HuH-7.5 (cell line): Measurements from ENCODE around the gene KDM6B.

ENCODE experiments used
- DNase-seq: peaks from one replicate; pipeline ENCODE4 v3.0.0; 2011; ENCODE audit warnings: low spot score

The KDM6B gene

GRCh38 chr17:7841915-7842379, 7.9 kb downstream of the KDM6B start:
- DNase-seq: peak; percentile 80

DNA sequence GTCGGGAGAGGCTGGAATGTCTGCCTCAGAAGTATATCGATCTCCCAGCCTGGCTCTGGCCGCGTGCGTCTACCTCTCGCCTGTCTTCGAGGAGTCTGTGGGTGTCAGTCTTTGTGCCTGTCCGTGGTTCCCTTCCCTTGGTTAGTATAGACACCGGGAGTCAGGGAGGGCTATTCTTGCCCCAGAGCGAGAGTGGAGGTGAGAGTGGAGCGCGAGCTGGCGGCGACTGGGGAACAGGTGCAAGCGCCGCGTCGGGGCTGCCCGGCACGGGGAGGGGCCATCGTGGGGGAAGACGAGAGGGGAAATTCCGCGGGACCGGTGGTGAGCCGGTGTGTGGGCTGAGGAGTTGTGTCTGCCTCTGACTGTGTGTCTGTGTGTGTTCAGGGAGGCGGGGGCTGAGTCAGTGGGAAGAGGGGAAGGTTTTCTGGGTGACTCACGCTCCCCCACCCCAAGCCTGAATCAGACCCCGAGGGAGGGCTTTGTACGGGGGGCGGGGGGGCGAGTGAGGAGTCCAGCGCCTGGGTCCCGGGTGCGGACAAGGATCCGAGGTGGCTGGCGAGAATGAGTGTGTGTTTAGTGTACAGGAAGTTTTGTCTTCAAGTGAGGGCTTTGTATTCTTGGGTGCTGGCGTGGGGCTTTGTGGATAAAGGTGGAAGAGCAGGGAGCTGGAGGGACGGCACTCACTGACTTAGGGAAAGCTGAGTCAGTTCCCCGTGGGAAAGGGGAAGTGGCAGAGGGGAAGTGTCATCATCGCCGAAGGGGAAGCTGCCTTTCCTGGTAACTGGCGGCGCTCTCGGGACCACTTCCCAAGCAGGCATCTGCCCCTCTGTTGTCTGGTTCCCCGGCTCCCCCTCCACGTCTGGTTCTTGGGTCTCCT, 8.6 kb downstream of the KDM6B start:
- DNase-seq: peak; percentile 39

GRCh38 chr17:7843257-7843535, 9.2 kb downstream of the KDM6B start:
- DNase-seq: no peak

- DNase-seq: peak; percentile 82
Measured at GRCh38 chr17:7843536-7844291, 9.7 kb downstream of the KDM6B start.

- DNase-seq: peak; percentile 96
Measured at GRCh38 chr17:7844292-7845154, 10.5 kb downstream of the KDM6B start.

- DNase-seq: no peak
Measured at GRCh38 chr17:7845359-7846062, 11.5 kb downstream of the KDM6B start.

- no peak for DNase-seq
Measured at GRCh38 chr17:7846063-7846735, 12.2 kb downstream of the KDM6B start.

- DNase-seq: no peak
Measured at GRCh38 chr17:7846765-7847661, 13.0 kb downstream of the KDM6B start.

GRCh38 chr17:7848131-7848579, 14.1 kb downstream of the KDM6B start:
- DNase-seq: no peak

DNA sequence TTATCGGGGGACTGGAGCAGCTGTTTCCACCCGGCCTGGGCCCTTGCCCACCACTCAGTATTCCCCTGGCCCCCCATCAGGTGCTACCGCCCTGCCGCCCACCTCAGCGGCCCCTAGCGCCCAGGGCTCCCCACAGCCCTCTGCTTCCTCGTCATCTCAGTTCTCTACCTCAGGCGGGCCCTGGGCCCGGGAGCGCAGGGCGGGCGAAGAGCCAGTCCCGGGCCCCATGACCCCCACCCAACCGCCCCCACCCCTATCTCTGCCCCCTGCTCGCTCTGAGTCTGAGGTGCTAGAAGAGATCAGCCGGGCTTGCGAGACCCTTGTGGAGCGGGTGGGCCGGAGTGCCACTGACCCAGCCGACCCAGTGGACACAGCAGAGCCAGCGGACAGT, 14.7 kb downstream of the KDM6B start:
- no peak for DNase-seq

DNA sequence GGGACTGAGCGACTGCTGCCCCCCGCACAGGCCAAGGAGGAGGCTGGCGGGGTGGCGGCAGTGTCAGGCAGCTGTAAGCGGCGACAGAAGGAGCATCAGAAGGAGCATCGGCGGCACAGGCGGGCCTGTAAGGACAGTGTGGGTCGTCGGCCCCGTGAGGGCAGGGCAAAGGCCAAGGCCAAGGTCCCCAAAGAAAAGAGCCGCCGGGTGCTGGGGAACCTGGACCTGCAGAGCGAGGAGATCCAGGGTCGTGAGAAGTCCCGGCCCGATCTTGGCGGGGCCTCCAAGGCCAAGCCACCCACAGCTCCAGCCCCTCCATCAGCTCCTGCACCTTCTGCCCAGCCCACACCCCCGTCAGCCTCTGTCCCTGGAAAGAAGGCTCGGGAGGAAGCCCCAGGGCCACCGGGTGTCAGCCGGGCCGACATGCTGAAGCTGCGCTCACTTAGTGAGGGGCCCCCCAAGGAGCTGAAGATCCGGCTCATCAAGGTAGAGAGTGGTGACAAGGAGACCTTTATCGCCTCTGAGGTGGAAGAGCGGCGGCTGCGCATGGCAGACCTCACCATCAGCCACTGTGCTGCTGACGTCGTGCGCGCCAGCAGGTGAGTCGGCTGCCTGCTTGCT, 15.2 kb downstream of the KDM6B start:
- DNase-seq: no peak

GRCh38 chr17:7849751-7850504, 15.9 kb downstream of the KDM6B start:
- DNase-seq: no peak

GRCh38 chr17:7850701-7851437, 16.9 kb downstream of the KDM6B start:
- no peak for DNase-seq

DNA sequence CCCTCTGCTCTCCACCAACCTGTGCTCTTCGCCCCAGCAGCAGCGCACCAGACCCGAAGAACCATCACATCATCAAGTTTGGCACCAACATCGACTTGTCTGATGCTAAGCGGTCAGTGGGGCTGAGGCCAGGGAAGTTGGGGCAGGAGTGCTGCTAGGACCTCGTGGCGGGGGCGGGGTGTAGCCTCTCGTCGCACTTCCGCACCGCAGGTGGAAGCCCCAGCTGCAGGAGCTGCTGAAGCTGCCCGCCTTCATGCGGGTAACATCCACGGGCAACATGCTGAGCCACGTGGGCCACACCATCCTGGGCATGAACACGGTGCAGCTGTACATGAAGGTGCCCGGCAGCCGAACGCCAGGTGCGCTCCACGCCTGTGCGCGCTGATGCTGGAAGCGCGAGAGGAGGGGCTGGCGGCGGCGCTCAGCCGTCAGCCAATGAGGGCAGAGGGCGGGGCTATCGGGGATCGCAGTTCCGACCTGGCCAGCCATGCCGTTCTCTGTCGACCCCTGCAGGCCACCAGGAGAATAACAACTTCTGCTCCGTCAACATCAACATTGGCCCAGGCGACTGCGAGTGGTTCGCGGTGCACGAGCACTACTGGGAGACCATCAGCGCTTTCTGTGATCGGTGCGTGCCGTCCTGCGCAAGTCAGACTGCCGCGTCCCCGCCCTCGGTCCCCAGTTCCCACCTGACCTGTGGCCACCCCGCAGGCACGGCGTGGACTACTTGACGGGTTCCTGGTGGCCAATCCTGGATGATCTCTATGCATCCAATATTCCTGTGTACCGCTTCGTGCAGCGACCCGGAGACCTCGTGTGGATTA, 17.6 kb downstream of the KDM6B start:
- peak; percentile 70 for DNase-seq

- DNase-seq: no peak
Measured at GRCh38 chr17:7852262-7852670, 18.2 kb downstream of the KDM6B start.

DNA sequence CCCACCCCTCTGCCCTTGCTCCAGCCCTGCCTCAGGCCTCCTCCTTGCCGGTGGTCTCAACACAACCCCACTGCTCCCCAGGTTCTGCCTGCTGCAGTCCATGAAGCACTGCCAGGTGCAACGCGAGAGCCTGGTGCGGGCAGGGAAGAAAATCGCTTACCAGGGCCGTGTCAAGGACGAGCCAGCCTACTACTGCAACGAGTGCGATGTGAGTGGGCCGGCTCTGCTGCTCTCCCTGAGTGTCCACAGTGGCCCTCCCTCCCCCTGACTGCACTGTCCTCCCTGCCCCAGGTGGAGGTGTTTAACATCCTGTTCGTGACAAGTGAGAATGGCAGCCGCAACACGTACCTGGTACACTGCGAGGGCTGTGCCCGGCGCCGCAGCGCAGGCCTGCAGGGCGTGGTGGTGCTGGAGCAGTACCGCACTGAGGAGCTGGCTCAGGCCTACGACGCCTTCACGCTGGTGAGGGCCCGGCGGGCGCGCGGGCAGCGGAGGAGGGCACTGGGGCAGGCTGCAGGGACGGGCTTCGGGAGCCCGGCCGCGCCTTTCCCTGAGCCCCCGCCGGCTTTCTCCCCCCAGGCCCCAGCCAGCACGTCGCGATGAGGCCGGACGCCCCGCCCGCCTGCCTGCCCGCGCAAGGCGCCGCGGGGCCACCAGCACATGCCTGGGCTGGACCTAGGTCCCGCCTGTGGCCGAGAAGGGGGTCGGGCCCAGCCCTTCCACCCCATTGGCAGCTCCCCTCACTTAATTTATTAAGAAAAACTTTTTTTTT, 19.1 kb downstream of the KDM6B start:
- no peak for DNase-seq

GRCh38 chr17:7853691-7854038, 19.6 kb downstream of the KDM6B start:
- DNase-seq: no peak
